Stimulated activated CD8-positive, alpha-beta memory T cell treated with anti-CD3 and anti-CD28 coated beads, Interleukin-15, amount 100 ng/mL, for 48 hours (primary cell): Measurements from ENCODE around the gene ZNF541.

Experiments used
- DNase-seq, 2 donors: peaks; one replicate each; pipeline ENCODE4 v3.0.0-alpha.2; 2020; ENCODE audit warnings: low read depth in 2 of 2

ZNF541 gene, protein sequence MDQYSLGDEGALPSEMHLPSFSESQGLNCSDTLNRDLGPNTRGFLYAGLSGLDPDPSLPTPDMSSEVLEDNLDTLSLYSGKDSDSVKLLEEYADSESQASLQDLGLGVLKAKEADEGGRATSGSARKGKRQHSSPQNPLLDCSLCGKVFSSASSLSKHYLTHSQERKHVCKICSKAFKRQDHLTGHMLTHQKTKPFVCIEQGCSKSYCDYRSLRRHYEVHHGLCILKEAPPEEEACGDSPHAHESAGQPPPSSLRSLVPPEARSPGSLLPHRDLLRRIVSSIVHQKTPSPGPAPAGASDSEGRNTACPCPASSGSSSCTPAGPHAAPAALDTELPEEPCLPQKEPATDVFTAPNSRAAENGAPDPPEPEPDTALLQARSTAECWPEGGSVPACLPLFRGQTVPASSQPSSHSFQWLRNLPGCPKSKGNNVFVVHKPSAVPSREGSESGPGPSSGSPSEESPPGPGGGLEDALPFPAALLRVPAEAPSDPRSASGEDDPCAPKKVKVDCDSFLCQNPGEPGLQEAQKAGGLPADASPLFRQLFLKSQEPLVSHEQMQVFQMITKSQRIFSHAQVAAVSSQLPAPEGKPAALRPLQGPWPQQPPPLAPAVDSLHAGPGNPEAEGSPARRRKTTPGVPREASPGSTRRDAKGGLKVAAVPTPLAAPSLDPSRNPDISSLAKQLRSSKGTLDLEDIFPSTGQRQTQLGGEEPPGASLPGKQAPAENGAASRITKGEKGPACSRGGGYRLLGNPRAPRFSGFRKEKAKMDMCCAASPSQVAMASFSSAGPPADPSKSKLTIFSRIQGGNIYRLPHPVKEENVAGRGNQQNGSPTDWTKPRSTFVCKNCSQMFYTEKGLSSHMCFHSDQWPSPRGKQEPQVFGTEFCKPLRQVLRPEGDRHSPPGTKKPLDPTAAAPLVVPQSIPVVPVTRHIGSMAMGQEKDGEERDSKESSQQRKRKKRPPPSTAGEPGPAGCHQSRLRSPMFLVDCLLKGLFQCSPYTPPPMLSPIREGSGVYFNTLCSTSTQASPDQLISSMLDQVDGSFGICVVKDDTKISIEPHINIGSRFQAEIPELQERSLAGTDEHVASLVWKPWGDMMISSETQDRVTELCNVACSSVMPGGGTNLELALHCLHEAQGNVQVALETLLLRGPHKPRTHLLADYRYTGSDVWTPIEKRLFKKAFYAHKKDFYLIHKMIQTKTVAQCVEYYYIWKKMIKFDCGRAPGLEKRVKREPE (N-terminal part only)

DNA sequence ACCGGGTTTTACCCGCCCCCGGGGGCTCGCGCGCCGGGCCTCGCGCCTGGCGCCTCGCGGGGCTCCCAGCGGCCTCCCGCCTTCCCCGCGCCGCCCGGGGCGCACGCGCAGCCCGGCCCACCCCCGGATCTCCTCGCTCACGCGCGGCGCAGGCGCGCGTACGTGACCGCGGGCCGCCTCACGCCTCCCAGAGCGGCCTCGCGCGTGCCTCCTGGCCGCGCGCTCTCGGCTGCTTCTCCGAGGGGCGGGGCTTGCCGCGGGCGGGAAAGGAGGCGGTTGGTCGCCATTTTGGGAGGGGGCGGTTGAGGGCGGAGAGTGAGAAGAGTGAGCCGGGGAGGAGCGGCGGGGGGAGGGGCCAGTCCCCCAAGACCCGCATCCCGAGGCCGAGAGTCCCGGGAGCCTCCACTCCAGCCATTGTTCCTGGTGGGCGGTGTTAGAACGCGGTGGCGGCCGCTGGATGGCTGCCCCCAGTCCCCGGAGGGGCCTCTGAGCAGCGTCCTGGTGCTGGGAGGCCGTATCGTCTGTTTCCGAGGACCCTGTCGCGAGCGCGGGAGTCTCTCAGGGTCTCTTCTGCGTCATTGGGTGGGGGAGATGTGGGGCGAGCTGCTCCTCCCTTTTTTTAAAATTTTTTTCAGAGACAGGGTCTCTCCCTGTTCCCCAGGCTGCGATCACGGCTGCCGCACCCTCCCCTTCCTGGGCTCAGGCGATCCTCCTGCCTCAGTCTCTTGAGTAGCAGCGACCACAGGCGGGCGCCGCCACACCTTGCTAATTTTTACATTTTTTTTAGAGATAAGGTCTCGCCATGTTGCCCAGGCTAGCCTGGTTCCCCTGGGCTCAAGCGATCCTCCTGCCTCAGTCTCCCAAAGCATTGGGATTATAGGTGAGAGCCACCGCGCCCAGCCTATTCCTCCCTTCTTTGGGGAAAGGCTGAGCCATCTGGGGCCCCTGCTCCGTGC is at the start of gene ZNF541:
TSS of gene ZNF541 (minus strand) at position 78 of the 956 bp plus-strand sequence. CDS start 17,292 bp downstream, outside the sequence.
- peak; percentile 47 to 53 for DNase-seq

DNA sequence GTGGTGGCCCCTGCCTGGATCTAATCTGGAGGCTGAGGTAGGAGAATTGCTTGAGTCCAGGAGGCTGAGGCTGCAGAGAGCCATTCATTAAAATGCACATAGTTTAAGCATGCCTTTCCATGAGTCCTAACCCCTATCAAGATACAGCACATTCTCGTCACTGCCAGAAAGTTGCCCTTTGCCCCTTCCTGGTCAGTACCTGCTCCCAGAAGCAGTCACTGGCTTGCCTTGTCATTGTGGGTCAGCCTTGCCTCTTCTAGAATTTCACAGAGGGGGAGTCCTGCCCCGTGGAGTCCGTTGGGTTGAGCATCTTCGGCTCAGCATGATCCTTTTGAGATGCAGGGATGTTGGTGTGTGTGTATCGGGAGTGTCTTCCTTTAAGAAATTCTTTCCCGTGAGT is 46.8 kb upstream of the ZNF541 start:
- DNase-seq, result no peak

DNA sequence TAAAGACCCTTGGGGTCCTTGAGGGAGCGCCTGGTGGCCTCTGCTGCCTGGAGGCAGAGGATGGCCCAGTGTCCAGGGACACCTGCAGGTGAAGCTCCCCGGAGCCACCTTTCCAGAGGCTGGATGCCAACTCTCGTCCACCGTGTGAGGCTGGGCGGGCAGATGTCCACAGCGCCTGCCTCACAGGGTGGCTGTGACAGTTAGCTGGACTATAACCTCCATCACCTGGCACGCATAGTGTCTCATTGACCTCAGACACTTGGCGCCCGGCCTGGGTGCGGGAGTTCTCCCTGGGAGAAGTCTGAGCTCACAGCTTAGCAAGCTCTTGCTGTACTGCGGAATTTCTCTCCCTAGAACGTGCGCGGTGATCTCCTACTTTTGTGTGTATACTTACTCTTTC is 45.8 kb upstream of the ZNF541 start:
- DNase-seq, result no peak

DNA sequence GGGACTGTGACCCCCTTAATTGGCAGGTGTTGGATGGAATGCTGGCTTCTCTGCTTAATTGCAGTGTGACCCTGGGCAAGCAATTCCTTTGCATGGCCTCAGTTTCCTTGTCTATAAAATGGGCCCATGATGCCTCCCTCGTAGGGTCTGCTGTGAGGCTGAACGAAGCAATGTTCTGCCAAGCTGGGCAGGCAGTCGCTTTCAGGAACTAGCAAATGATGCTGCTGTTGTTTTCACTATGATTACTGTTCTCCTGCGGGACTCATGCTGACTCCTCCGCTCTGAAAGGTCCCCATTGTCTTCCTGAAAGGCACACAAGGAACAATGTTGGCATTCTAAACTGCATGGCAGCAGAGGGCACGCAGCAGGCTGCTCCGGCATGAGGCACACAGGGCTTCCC is 42.8 kb upstream of the ZNF541 start:
- DNase-seq, result no peak

DNA sequence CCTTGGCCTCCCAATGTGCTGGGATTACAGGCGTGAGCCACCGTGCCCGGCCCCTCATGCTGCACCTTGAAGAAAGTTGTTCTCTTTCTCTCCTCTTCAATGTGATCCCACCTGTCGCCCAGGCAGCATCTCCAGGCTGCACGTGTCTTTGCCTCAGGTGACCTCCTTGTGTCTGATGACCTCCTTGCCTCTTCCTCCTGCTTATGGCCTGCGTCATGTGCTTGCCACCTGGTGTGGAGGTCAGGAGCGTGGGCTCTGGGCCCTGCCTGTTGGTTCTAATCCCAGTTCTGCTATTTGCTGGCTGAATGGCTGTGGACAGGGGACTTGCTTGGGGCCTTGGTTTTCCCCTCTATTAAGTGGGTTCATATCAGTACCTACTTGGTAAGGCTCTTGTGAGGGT is 42.3 kb upstream of the ZNF541 start:
- DNase-seq, result no peak

DNA sequence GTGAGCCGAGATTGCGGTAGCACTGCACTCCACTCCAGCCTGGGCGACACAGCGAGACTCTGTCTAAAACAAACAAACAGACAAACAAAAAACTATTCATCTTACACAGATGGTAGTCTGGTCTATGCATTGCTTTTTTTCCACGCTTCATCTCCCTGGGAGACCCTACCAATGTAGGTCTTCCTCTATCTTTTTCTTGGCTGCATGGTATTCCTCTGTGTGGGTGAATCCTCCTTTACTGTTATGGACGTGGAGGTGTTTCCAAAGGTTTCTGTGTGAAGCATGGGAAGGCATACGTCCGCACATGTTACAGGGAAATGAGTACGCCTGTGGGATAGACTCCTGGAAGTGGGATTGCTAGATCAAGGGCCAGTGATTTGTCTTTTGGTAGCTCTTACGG is 41.6 kb upstream of the ZNF541 start:
- no peak for DNase-seq

DNA sequence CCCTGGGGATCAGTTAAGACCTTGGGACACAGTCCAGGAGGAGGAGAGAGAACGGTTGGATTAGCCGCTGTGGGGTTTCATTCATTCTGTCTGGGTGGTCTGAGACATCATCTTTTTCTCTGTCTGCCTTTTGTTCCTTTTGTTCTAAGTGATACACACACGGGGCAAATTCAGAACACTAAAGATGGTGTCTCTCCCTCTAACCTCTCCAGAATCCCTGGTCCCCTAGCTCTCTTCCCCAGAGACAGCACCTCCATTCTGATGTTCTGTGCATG is 41.0 kb upstream of the ZNF541 start:
- DNase-seq, result no peak

DNA sequence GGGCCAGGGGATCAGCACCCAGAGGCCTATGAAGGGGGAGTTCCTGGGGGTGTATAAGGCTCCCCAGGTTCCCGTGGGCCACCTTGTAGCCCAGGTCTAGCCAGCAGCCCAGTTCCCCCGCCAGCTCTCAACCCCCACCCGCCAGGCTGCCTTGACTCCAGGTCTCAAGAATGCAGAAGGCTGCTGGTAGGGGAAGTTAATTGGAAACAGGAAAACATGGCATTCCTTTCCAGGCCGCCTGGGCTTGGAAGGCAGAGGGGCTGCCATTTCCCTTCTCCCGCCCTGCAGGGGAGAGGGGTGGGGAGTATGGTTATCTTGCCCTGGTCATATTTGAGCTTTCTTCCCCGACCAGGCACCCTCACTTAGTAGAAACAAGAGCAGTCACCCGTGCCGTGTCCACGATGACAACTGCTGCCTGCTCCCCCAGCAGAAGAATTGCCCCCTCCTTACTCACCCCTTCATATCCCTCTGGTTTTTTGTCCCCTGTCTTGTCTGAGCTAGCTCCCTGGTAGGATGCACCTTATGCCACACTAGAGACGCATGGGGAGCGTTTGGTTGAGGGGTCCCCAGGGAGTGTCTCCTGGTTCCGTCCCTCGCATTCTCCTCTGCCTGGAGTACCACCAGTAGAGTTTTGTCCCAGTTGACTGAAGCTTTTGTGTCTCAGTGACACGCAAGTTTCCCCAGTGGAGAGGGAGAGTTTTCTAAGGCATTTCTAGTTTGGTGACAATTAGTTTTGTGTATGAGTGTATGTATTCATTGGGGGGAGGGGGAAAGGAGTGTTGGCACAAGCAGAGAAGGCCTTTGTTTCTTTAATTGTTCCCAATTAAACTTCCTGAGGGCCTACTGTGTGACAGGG is 40.4 kb upstream of the ZNF541 start:
- DNase-seq, result no peak

DNA sequence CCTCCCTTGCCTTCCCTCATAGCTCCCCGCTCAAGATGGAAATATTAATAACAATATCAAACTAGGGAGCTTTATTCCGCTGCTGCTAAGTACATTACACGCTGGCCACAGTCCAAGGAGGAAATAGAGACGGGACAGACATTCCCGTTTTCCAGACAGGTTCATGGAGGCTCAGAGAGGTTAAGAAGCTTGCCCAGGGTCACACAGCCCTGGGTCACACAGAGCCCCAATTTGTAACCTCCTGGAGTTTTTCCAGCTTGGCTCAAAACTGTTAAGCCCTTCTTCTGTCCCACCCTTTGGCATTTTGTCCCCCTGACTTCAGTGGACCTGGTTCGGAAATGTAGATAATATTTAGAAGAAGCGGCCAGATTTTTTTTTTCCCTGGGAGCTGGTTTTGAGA is 38.0 kb upstream of the ZNF541 start:
- DNase-seq, result no peak

DNA sequence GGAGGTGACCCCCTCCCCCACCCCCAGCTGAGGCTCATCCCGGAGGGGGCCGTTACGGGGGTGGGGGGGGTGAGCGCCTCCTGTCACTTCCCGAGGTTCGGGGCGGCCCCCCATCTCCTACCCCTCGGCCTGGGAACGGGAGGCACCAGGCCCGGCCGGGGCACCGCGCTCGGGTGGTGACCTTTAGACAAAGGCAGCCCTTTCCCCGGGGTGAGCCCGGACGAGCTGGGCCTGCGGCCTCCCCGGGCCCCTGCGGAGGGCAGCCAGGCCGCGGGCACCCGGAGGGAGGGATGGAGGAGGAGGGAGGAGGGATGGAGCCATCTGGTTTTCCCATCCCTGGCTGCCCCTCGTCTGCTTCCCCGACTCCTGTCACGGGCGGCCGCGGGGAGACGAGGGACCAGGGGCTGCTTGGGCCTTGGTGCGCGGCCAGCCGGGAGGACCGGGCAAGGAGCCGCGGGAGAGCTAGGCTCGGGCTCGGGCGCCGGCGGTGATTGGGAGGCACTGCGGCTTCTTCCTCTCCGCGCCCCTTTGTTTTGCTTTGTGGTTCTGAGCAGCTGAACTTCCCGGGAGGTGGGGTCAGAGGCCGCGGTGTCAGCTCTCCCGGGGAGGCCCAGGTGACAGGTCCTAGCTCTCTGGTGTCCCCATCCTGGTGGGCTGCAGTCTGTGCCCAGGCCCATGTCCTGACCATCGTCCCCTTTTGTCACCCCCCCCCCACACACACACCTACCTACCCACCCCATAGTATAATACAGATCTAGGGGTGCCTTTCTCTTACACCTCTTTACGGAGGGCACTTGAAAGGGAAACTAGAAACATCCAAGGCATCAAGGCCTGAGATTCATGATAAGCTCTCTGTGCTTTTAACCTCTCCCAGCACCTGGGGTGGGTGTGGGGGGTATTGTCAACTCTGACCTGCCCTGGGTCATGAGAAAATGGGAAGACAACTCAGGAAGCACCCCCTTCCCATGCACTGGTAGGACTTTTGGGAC is 37.3 kb upstream of the ZNF541 start:
- DNase-seq, result peak in 1 of 2 donors; percentile 32

DNA sequence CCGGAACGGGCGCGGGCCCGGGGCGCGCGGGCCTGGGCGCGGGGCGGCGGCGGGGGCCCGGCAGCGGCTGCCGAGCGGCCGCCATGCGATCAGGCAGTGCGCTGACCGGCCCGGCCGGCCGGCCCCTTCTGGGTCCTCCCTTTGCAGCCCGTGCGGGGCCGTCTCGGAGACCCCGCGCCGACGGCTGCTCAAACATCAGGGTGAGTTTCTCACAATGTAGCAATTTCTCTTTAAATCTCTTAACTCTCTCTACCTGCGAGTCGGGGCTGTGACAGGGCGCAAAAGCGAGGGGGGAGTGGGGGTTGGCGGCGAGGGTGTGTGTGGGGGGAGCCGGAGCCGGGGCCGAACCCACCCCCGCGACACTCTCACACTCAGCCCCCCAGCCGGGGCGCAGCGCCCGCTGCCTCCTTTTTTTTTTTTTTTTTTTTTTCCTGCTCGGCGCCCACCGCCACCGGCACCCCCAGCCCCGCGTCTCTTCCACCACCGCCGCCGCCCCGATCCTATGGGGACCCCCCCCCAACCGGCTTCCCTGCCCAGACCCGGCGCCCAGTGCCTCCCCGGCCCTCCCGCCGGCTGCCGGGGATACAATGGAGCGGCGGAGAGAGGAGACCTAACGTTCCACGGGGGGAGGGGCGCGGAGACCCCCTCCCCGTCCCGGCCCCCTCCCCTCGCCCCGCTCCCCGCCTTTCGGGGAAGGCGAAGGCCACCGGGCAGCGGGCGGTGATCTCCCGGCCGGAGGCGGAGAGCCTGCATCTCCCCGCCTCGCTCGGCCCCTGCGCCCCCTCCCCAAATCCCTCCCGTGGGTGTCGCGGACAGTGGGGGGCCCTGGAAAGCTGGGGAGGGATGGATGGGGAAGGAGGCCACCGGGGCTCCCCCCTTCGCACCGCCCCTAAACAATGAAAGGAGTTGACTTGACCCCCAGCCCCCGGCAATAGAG is 36.3 kb upstream of the ZNF541 start, which contains the start of gene BICRA:
TSS of gene BICRA (plus strand) at position 166 of the 937 bp plus-strand sequence. CDS start 64,441 bp downstream, outside the sequence.
- DNase-seq, result peak; percentile 66 to 74

DNA sequence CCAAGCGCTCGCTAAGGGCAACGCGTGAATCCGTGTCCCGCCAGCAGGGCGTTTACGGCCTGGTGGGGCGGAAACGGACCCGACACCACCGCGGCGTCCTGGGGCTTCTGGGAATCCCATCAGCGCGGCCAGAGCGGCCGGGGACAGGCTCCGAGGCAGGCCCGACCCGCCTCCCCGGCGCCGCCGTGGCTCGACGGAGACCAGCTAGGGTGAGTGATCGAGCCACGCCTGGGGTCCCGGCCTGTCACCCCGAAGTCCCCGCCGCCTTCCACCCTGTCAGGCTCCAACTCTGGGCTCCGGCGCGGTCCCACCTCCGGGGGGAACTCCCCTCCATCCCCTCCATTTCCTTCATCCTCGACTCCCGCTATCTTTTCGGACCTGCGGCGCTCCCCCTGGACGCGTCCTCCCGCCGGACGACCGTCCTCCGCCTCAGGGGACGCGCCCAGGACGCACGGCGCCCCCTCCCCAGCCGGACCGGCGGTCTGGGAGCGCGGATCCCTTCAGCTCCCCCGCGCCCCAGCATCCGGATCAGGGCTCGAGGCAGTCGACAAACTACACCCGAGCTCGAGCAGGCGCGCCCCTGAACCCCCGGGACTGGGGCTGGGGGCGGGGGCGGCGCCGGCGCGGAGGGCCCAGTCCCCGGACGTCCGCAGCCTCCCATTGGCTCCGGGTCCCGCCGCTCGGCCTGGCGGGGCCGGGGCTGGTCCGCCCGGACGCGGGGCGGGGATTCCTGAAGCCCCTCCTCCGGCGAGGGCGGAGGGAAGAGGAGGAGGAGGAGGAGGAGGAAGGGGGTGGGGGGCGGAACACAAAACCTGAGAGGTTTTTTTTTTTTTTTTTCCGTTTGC is 35.3 kb upstream of the ZNF541 start:
- DNase-seq, result peak; percentile 94

DNA sequence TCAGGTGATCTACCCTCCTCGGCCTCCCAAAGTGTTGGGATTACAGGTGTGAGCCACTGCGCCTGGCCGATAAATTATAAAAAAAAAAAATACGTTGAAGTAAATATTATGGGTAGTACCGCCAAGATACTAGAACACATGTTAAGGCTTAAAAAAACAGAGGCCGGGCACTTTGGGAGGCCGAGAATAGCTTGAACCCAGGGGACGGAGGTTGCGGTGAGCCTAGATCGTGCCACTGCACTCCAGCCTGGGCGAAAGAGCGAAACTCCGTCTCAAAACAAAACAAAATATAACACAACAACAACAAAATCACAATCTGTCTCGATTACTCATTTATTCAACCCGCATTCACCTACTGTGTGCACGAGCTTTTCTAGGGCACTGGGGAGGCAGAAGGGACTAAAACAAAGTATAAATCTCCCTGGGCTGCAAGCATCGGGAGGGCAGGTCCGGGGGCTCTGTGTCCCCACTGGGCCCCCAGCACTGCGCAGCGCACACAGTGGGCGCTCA is 34.7 kb upstream of the ZNF541 start:
- no peak for DNase-seq

DNA sequence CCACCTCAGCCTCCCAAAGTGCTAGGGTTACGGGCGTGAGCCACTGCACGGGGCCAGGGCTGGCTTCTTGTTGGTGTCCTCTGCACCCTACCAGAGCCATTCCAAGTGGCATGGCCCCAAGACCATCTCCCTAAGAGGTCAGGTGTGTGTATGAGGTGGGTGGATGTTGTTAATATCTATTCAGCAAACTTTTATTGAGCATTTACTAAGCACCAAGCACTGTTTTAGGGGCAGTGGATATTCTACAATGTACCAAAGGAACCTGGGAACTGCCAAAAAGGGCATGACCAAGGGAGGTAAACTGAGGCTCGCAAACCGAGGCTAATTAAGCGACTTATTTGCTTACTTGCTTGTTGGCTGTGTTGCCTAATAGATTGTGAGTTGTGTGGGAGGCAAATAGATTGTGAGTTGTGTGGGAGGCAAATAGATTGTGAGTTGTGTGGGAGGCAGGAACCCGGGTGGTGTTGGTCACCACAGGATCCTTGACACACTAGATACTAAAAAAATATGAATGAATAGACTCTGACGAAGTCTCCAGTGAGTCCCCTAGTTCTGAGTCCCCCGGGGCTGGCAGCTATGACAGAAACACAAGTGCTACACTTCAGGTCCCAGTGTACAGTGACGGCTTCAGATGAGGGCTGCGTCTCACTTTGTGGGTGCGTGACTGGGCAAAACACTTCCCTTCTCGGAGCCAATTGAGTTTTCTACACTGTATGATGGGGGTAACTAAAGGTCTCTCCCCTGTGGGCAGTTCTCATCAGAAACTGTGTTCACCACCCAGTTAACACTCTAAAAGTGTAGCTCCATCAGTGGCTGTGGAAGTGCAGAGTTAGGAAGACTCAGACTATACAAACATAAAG is 31.0 kb upstream of the ZNF541 start:
- no peak for DNase-seq

DNA sequence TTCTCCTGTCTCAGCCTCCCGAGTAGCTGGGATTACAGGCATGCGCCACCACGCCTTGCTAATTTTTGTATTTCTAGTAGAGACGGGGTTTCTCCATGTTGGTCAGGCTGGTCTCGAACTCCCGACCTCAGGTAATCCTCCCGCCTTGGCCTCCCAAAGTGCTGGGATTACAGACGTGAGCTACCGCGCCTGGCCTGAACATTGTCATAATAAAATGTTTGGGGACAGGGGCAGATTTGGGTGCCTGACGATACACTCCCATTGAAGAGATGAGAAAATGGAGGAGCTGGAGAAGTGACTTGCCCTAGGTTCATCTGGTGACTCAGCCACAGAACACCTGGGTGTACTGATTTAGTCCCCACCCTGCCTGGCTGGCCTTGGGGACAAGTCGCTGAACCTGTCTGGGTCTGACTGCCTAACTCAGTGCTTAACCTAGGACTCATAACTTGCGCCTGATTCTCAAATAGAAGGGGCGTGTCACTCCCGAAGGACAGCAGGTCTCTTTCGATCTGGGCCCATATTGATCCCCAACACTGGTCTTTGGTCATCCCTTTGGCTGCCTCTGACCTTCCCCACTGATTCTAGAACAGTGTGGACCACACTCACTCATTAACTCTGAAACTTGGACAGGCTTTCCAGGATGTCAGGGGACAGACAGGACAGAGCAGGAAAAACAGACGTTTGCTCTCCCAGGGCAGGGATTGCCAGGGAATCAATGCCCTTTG is 28.4 kb upstream of the ZNF541 start:
- DNase-seq, result no peak
